MCF 10A (cell line): Measurements from ENCODE around the gene MRPL44. TPM values are rescaled to one million over a fixed set of nuclear protein-coding genes. Genes with fewer than 3 reads are reported as not detected.
A peak's percentile ranks its signal among the peaks of the same experiment; 100 is the strongest.

Experiments used
- BruUV-seq: library from RNA; stranded (reverse); fragments of 400-500 nt; replicated peaks from 2 replicates; lab custom pipeline; 2021; lab: Mats Ljungman, UMichigan
- CTCF ChIA-PET: fragments of 300-600 bp; sonication (Branson Sonifier 250); formaldehyde crosslinking; extraction: SDS; loops from one replicate; lab custom pipeline; 2021; ENCODE audit warnings: antibody characterized with exemption, inconsistent platforms; lab: Yijun Ruan, JAX
- POLR2A ChIA-PET: fragments of 300-600, 350-650 bp; sonication (Branson Sonifier 250); formaldehyde crosslinking; extraction: SDS; loops from one replicate; lab custom pipeline; 2020; ENCODE audit warnings: antibody characterized with exemption, inconsistent platforms; lab: Yijun Ruan, JAX
- DNase-seq: peaks from one replicate; pipeline ENCODE4 v3.0.0-alpha.2; 2018; ENCODE audit not compliant: unreplicated experiment
- H3K27ac Mint-ChIP-seq: one replicate; pipeline ENCODE4 v1.8.0; 2022; ENCODE audit warnings: mild to moderate bottlenecking, low read depth, mixed read lengths; ENCODE audit not compliant: unreplicated experiment
- H3K27me3 Mint-ChIP-seq: one replicate; pipeline ENCODE4 v1.8.0; 2022; ENCODE audit warnings: mixed read lengths; ENCODE audit not compliant: insufficient read depth, unreplicated experiment
- H3K36me3 Mint-ChIP-seq: one replicate; pipeline ENCODE4 v1.8.0; 2022; ENCODE audit warnings: mild to moderate bottlenecking, moderate library complexity, mixed read lengths; ENCODE audit not compliant: insufficient read depth, unreplicated experiment
- H3K4me1 Mint-ChIP-seq: one replicate; pipeline ENCODE4 v1.8.0; 2022; ENCODE audit warnings: mixed read lengths; ENCODE audit not compliant: insufficient read depth, unreplicated experiment
- H3K4me3 Mint-ChIP-seq: one replicate; pipeline ENCODE4 v1.8.0; 2022; ENCODE audit warnings: mild to moderate bottlenecking, moderate library complexity, mixed read lengths; ENCODE audit not compliant: unreplicated experiment
- H3K9me3 Mint-ChIP-seq: one replicate; pipeline ENCODE4 v1.8.0; 2022; ENCODE audit warnings: mixed read lengths; ENCODE audit not compliant: unreplicated experiment
- intact Hi-C: fragments of 100-400 bp; cut with micrococcal nuclease; formaldehyde crosslinking; loops from 2 replicates; pipeline ENCODE4 v1.14.1; 2022
- total RNA-seq: library from RNA; stranded (reverse); gene quantifications from 2 replicates; pipeline ENCODE4 v1.2.3, GENCODE V29; 2022
- TF ChIP-seq, protein P1 (sequence below): fragments of 200-600 bp; IDR thresholded peaks from one replicate; pipeline ENCODE4 v1.8.0; 2022; ENCODE audit warnings: antibody characterized with exemption, mild to moderate bottlenecking; ENCODE audit not compliant: unreplicated experiment

MRPL44 gene
- total RNA-seq, 1 experiment from 2014 or later, result 27.4 TPM

DNA sequence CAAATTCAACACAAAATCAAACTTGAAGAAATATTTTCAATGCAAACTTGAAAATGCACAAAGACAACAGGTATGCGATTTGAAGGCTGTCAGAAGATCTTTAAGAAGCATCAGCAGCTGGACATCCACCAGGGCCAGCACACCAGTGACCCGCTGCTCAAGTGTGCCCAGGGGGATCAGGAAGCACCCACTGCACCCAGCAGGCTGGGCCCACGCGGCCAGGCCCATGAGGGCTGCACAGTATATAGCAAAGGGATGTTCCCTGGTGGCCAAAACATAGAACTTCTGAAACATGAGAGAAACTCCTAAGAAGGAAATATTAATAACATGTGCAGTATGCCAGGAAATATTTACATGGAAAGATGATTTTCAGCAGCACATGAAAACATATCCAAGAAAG, 37.2 kb upstream of the MRPL44 start:
- POLR2A ChIA-PET, result interaction anchor here (1.1 kb wide), 1 partner anchor 22 kb away, joined by 3 read pairs; no protein-coding TSS in a partner anchor
- Mint-ChIP-seq H3K4me1 (no peaks in the 10 kb centered on the region), H3K27me3 (no peaks in the 10 kb centered on the region), H3K36me3 (peaks cover 23% of the 10 kb centered on the region), H3K4me3 (no peak overlapping the region), H3K9me3 (no peaks in the 10 kb centered on the region), H3K27ac (no peak overlapping the region)
- no TSS peak for BruUV-seq
- TF ChIP-seq, protein P1, sequence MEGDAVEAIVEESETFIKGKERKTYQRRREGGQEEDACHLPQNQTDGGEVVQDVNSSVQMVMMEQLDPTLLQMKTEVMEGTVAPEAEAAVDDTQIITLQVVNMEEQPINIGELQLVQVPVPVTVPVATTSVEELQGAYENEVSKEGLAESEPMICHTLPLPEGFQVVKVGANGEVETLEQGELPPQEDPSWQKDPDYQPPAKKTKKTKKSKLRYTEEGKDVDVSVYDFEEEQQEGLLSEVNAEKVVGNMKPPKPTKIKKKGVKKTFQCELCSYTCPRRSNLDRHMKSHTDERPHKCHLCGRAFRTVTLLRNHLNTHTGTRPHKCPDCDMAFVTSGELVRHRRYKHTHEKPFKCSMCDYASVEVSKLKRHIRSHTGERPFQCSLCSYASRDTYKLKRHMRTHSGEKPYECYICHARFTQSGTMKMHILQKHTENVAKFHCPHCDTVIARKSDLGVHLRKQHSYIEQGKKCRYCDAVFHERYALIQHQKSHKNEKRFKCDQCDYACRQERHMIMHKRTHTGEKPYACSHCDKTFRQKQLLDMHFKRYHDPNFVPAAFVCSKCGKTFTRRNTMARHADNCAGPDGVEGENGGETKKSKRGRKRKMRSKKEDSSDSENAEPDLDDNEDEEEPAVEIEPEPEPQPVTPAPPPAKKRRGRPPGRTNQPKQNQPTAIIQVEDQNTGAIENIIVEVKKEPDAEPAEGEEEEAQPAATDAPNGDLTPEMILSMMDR, result no peak
- DNase-seq, result no peak
- intact Hi-C loops, result no loop called here
- CTCF ChIA-PET, result no interaction called here

DNA sequence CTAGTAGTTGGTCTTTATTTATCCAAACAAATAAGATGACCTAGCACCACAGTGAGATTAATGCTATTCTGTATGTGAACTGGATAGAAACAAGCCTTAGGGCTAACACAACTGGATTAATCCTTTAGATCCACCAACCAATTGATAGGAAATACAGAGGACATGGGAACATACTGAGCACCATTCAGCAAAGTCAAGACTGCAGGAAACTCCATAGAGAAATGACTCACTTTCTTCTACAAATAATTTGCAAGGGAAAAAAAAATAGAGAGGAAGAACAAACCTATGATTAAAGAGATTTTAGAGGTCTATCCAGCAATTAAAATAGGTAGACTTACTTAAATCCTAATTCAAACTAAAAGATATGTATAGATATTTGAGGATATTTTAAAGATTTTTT, 36.1 kb upstream of the MRPL44 start:
- no TSS peak for BruUV-seq
- Mint-ChIP-seq H3K36me3 (peaks cover 13% of the 10 kb centered on the region), H3K27me3 (no peaks in the 10 kb centered on the region), H3K9me3 (no peaks in the 10 kb centered on the region), H3K27ac (no peak overlapping the region), H3K4me3 (no peak overlapping the region), H3K4me1 (no peaks in the 10 kb centered on the region)
- intact Hi-C loops, result no loop called here
- CTCF ChIA-PET, result no interaction called here
- TF ChIP-seq, protein P1, result no peak
- POLR2A ChIA-PET, result interaction anchor here (0.7 kb wide), 1 partner anchor 124 kb away, joined by 3 read pairs; no protein-coding TSS in a partner anchor
- DNase-seq, result no peak

DNA sequence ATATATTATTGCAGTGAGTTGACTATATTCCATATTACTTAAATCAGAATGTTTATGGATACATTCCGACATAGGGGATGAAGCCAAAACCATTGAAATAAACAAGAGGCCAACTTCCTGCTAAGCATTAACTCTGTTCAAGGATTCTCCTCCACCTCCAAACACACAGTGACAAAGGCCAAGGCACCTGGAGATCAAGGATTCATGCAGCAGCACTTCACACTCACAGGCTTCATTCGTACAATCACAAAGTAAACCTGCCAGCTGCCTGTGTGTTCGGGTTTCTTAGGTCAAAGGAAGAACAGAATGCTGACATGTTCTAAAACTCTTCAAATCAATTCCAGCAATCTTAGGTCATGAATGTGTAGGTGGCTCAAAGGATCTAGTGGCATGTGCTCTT, 35.0 kb upstream of the MRPL44 start:
- no peak overlapping the region for H3K27ac Mint-ChIP-seq
- H3K4me3 Mint-ChIP-seq, result no peak overlapping the region
- no peaks in the 10 kb centered on the region for H3K4me1 Mint-ChIP-seq
- no peak for DNase-seq
- no peaks in the 10 kb centered on the region for H3K9me3 Mint-ChIP-seq
- no peaks in the 10 kb centered on the region for H3K27me3 Mint-ChIP-seq
- POLR2A ChIA-PET, result no interaction called here
- BruUV-seq, result no TSS peak
- TF ChIP-seq, protein P1, result no peak
- CTCF ChIA-PET, result no interaction called here
- intact Hi-C loops, result no loop called here
- H3K36me3 Mint-ChIP-seq, result peaks cover 4% of the 10 kb centered on the region

DNA sequence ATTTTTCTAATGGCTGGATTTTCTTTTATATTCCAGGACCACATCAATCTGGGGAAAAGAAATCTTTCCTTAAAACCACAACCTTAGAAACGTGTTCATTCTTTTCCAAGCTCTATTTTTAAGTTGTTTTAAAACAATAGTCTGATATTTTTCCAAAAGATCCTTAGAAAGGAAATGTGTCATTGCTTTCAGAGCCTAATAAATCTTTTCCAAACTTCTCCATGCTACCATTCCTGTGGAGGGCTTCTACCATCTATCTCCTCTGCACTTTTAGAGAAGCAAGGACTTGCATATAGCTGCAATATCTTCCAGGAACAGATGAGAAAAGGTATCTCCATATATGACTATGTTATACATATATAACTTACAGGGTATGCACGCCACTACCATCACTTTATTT, 33.3 kb upstream of the MRPL44 start:
- no peaks in the 10 kb centered on the region for H3K36me3 Mint-ChIP-seq
- ChIA-PET POLR2A (interaction anchor here (0.9 kb wide), 1 partner anchor 20 kb away, joined by 3 read pairs; no protein-coding TSS in a partner anchor), CTCF (interaction anchor here (0.6 kb wide), 1 partner anchor 34 kb away, joined by 3 read pairs; no protein-coding TSS in a partner anchor)
- H3K27ac Mint-ChIP-seq, result peak overlapping the region; percentile 27
- H3K4me1 Mint-ChIP-seq, result peaks cover 15% of the 10 kb centered on the region
- intact Hi-C loops, result no loop called here
- H3K4me3 Mint-ChIP-seq, result no peak overlapping the region
- DNase-seq, result no peak
- no TSS peak for BruUV-seq
- no peaks in the 10 kb centered on the region for H3K9me3 Mint-ChIP-seq
- TF ChIP-seq, protein P1, result no peak
- no peaks in the 10 kb centered on the region for H3K27me3 Mint-ChIP-seq
